Body of pancreas (tissue), 4 donors: ENCODE measurements around the gene CEBPG. TPM values are rescaled to one million over a fixed set of nuclear protein-coding genes. Genes with fewer than 3 reads are reported as not detected.

Source experiments
- ATAC-seq: fragments of 150-250 bp; one replicate; pipeline ENCODE4 v1.9.1; 2016
- DNase-seq, 4 donors: peaks; one replicate each; pipeline ENCODE4 v3.0.0-alpha.2; 2019
- H3K27ac ChIP-seq, 4 donors: fragments of 200-600 bp; sonication (generic); 1 replicate in 3 of 4; 2 replicates in 1 of 4; pipeline versions ENCODE4 v1.5.1 to v1.6.1; 2016 to 2019; ENCODE audit warnings: mild to moderate bottlenecking in 1 of 4, mixed read lengths in 1 of 4, moderate library complexity in 1 of 4
- H3K27me3 ChIP-seq, 2 donors: fragments of 200-600 bp; sonication (generic); one replicate each; pipeline ENCODE4 v1.6.0; 2016; ENCODE audit warnings: mild to moderate bottlenecking in 1 of 2
- H3K36me3 ChIP-seq, 2 donors: fragments of 200-600 bp; sonication (generic); replicated peaks in 1 of 2; 2 replicates each; pipeline ENCODE4 v1.5.1; 2016; ENCODE audit warnings: low read depth in 2 of 2; ENCODE audit not compliant: insufficient read depth in 1 of 2
- H3K4me1 ChIP-seq: fragments of 200-600 bp; sonication (generic); one replicate; pipeline ENCODE4 v1.6.0; 2016
- H3K4me3 ChIP-seq, 2 donors: fragments of 200-600 bp; sonication (generic); 1 replicate in 1 of 2; 2 replicates in 1 of 2; pipeline ENCODE4 v1.5.1; 2016 to 2019
- H3K9me3 ChIP-seq, 3 donors: fragments of 200-600 bp; sonication (generic); 1 replicate in 2 of 3; 2 replicates in 1 of 3; pipeline ENCODE4 v1.5.1; 2016
- POLR2A ChIP-seq, 3 donors: fragments of 450-650 bp; IDR thresholded peaks; one replicate each; pipeline ENCODE4 v1.6.1; 2016; ENCODE audit warnings: antibody characterized with exemption in 3 of 3, mild to moderate bottlenecking in 2 of 3
- WGBS, 2 donors: methylation state at CpG; one replicate each; pipeline ENCODE4 v1.1.5; 2017; 5-methylcytosine and 5-hydroxymethylcytosine counted together
- intact Hi-C: fragments of 100-400 bp; cut with DNase I; formaldehyde crosslinking; loops from one replicate; pipeline ENCODE4 v1.15.1; 2023
- total RNA-seq, 2 donors: library from RNA; depleted of rRNA; stranded (reverse); fragments of >200 nt; gene quantifications; one replicate each; pipeline ENCODE4 v1.1.0, GENCODE V29; 2016
- TF ChIP-seq, protein P1 (sequence below), 7 experiments: fragments of 450-650 bp in 4 of 7; fragments of 200-600 bp in 3 of 7; sonication (generic) in 3 of 7; IDR thresholded peaks; one replicate each; pipeline ENCODE4 v1.5.1; 2016 to 2019; ENCODE audit warnings: antibody characterized with exemption in 7 of 7

The CEBPG gene
- total RNA-seq, 2 donors from 2014 or later, result 13.2 to 16.3 TPM

DNA sequence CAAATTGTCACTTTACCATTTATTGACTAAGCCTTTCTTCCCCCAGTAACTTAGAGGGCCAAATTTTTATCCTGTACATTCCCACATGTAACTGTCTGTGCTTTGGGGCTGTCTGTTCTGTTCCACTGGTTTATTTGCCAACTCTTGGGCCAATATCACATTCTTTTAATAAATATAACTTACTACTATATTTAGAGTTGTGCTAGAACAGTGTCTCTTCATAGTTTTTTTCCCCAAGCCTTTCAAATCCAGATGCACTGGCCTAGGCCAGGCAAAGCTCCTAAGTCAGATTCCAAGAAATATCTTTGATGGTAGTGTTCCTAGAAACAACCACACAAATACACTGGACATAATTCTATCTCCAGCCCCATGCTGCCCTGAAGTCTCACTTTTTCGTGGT is 16.0 kb upstream of the CEBPG start:
- Histone ChIP-seq H3K36me3 (no peaks in the 10 kb centered on the region), H3K27me3 (no peaks in the 10 kb centered on the region), H3K4me3 (no peak overlapping the region), H3K9me3 (no peaks in the 10 kb centered on the region), H3K4me1 (no peaks in the 10 kb centered on the region), H3K27ac (no peak overlapping the region)
- TF ChIP-seq, protein P1, sequence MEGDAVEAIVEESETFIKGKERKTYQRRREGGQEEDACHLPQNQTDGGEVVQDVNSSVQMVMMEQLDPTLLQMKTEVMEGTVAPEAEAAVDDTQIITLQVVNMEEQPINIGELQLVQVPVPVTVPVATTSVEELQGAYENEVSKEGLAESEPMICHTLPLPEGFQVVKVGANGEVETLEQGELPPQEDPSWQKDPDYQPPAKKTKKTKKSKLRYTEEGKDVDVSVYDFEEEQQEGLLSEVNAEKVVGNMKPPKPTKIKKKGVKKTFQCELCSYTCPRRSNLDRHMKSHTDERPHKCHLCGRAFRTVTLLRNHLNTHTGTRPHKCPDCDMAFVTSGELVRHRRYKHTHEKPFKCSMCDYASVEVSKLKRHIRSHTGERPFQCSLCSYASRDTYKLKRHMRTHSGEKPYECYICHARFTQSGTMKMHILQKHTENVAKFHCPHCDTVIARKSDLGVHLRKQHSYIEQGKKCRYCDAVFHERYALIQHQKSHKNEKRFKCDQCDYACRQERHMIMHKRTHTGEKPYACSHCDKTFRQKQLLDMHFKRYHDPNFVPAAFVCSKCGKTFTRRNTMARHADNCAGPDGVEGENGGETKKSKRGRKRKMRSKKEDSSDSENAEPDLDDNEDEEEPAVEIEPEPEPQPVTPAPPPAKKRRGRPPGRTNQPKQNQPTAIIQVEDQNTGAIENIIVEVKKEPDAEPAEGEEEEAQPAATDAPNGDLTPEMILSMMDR (IDR thresholded peaks at IDR 0.05), result no peak
- TF ChIP-seq POLR2A (IDR thresholded peaks at IDR 0.05), result no peak
- WGBS, 2 donors, result 53 to 58% methylated on average over 1 of the region's 1 CpG
- ATAC-seq (no peak), DNase-seq (no peak)
- intact Hi-C loops, result no loop called here

DNA sequence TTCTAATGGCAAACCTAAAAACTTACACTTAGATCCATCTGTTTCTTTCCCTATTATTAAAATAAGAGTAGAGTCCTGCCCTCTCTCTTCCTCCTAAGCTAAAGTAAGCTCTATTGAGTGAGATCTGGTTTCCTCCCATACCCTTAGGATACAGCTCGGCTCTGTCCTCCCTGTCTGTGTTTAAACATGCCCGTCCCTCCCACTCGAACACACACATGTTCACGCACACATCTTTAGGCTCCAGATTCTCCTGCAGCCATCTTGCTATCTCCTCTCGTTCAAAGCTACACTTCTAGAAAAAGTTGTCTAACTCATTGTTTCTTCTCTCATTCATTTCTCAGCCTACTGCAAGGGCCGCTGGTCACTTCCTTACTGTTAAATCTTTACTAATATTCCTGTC is 15.1 kb upstream of the CEBPG start:
- no peak for ATAC-seq
- Histone ChIP-seq H3K36me3 (no peaks in the 10 kb centered on the region), H3K9me3 (no peaks in the 10 kb centered on the region), H3K27ac (no peak overlapping the region), H3K27me3 (no peaks in the 10 kb centered on the region), H3K4me1 (no peaks in the 10 kb centered on the region), H3K4me3 (no peak overlapping the region)
- DNase-seq, result no peak
- WGBS, 2 donors, result 76 to 79% methylated on average over 6 of the region's 6 CpGs
- intact Hi-C loops, result no loop called here
- TF ChIP-seq, protein P1 (IDR thresholded peaks at IDR 0.05), result no peak
- no peak for TF ChIP-seq POLR2A (IDR thresholded peaks at IDR 0.05)

DNA sequence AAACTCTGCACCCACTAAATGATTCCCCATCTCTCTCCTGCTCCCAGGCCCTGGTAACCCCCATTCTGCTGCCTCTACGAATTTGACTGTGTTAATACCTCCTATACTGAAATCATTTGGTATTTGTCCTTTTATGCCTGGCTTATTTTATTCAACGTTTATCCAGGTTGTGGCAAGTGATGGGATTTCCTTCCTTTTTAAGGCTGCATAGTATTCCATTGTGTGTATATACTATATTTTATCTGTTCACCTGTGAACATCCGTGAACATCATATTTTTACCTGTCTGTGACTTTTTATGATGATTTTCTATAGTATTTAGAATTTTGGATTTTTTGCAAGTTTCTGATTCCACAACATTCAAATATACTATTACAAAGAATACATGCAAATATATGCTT is 13.9 kb upstream of the CEBPG start:
- no peaks in the 10 kb centered on the region for H3K36me3 ChIP-seq
- ATAC-seq, result no peak
- WGBS, 2 donors, result 66 to 69% methylated on average over 3 of the region's 3 CpGs
- TF ChIP-seq, protein P1 (IDR thresholded peaks at IDR 0.05), result no peak
- TF ChIP-seq POLR2A (IDR thresholded peaks at IDR 0.05), result no peak
- no peaks in the 10 kb centered on the region for H3K4me1 ChIP-seq
- H3K27me3 ChIP-seq, result no peaks in the 10 kb centered on the region
- H3K27ac ChIP-seq, result no peak overlapping the region
- no peaks in the 10 kb centered on the region for H3K9me3 ChIP-seq
- no peak for DNase-seq
- H3K4me3 ChIP-seq, result no peak overlapping the region
- intact Hi-C loops, result no loop called here

DNA sequence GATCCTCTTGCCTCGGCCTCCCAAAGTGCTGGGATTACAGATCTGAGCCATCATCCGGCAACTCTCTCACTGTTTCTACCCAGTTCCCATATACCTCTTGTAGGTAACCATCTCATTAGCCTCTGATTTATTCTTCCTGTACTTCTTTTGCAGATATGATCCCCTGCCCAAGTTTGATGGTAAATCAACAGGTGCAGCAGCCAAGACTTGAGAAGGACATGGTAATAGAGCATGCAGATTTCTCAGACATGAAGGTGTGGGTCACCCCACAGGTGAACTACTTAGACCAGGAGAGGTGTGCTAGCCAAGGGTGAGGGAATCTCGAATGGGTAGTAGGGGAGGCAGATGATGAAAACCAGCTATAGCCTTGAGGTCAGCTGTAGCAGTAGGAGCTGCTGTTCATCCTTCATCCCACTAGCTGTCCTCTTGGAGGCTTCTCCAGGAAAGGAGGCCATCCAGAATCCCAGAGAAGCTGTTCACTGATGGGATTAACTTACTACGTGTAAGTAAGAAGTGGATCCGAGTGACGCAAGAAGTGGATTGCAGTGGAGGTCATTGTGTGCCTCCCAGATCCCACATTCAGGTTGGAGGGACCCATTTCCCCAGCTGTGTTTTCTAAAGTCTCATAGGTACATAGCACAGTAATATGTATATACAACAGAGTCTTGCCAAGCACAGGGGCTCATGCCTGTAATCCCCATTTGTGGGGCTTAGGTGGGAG is 10.8 kb upstream of the CEBPG start:
- no peak for TF ChIP-seq POLR2A (IDR thresholded peaks at IDR 0.05)
- TF ChIP-seq, protein P1 (IDR thresholded peaks at IDR 0.05), result no peak
- DNase-seq (no peak), ATAC-seq (no peak)
- H3K27me3 ChIP-seq, result no peaks in the 10 kb centered on the region
- H3K27ac ChIP-seq, result no peak overlapping the region
- H3K4me3 ChIP-seq, result no peak overlapping the region
- 72 to 77% methylated on average over 6 of the region's 6 CpGs for WGBS, 2 donors
- intact Hi-C loops, result loop anchor here (10.0 kb wide), 1 partner anchor 68 kb away; no protein-coding TSS in a partner anchor
- H3K36me3 ChIP-seq, result no peaks in the 10 kb centered on the region
- no peaks in the 10 kb centered on the region for H3K4me1 ChIP-seq
- H3K9me3 ChIP-seq, result no peaks in the 10 kb centered on the region

DNA sequence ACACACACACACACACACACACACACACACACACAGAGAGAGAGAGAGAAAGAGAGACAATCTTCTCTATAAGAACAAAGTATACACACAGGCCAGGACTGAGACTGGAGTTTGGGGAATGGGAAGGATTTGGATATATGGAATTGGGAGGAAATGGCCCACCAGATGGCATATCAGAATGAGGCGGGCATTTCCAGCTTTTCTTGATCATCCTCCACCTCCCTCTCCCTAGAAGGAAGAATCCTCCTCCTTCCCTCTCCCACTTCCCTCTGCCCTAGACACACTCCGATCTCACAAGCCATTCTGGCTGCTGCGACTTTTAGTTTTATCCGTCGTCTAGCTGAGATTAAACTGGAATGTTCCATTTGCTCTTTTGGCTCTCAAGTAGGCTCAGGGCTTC is 10.0 kb upstream of the CEBPG start:
- no peaks in the 10 kb centered on the region for H3K4me1 ChIP-seq
- intact Hi-C loops, result loop anchor here (10.0 kb wide), 1 partner anchor 69 kb away; no protein-coding TSS in a partner anchor
- no peak overlapping the region for H3K27ac ChIP-seq
- WGBS, 2 donors, result 82 to 88% methylated on average over 5 of the region's 5 CpGs
- TF ChIP-seq POLR2A (IDR thresholded peaks at IDR 0.05), result no peak
- TF ChIP-seq, protein P1 (IDR thresholded peaks at IDR 0.05), result no peak
- H3K27me3 ChIP-seq, result no peaks in the 10 kb centered on the region
- ATAC-seq, result no peak
- H3K4me3 ChIP-seq, result no peak overlapping the region
- H3K36me3 ChIP-seq, result no peaks in the 10 kb centered on the region
- H3K9me3 ChIP-seq, result no peaks in the 10 kb centered on the region
- DNase-seq, result no peak
